GM12892 (cell line): Measurements from ENCODE around the gene CCT5.

Experiments
- POLR2A ChIP-seq: IDR thresholded peaks from 2 replicates; pipeline ENCODE4 v1.6.1; 2011; ENCODE audit warnings: low read depth, low read length, control low read depth
- POLR2AphosphoS5 ChIP-seq: IDR thresholded peaks from 2 replicates; pipeline ENCODE4 v1.6.1; 2011; ENCODE audit warnings: low read depth, low read length, control low read depth

- TF ChIP-seq POLR2AphosphoS5: no peak
- no peak for TF ChIP-seq POLR2A
Observed at GRCh38 chr5:10213316-10213715, 36.8 kb upstream of the CCT5 start.
